ENCODE measurements around the gene ARHGDIB. TPM values are rescaled to one million over a fixed set of nuclear protein-coding genes. Genes with fewer than 3 reads are reported as not detected.

The ARHGDIB gene
- total RNA-seq, 1 donor from 2014 or later, result 1,194 TPM

DNA sequence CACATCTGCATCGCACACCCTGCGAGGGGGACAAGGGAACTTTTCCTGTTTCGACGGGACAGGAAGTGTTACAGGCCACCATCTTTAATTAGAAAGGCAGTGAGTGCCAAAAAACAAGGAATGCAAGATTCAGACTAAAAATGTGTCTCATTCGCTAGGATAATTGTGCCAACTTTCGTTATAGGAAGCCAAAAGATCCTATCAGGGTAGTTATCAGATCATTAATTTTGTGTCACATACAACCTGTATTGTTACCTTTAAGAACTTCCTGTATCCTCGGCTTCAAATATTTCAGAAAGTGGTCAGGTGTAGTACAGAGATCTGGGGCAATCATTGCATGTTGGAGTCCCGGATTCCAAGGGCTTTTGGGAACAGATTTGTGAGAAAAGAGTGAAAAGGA lies 56.5 kb downstream of the ARHGDIB start:
- intact Hi-C loops (cut with micrococcal nuclease), result no loop called here

DNA sequence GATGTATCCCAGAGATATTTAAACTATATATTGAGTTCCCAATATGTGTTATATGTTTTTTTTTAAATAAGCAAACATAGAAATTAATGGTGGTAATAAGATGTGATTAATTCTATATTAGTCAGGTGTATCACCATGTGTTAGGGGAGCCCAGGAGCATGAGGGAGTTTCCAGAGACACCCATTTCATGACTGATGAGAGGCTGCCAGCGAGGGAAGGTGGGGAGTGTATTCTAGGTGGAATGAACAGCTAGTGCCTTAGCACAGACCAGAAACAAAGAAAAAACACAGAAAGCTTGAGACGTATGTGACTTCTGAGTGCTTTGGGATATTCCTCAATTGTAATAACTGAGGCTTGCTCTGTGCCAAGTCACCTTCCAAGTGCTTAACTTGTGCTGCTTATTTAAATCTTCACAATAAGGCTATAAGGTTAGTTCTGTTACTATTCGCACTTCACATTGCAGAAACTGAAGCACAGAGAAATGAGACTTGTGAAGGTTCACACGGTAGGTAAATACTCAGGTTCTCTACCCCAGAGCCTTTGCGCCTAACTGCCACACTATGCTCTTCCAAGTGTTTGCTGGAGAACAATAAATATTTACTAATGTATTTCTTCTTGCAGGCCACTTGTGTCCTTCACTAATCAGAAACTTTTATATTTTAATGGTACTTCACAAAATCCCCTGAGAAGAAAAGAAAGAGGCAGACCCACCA lies 57.9 kb downstream of the ARHGDIB start:
- intact Hi-C loops (cut with micrococcal nuclease), result no loop called here

DNA sequence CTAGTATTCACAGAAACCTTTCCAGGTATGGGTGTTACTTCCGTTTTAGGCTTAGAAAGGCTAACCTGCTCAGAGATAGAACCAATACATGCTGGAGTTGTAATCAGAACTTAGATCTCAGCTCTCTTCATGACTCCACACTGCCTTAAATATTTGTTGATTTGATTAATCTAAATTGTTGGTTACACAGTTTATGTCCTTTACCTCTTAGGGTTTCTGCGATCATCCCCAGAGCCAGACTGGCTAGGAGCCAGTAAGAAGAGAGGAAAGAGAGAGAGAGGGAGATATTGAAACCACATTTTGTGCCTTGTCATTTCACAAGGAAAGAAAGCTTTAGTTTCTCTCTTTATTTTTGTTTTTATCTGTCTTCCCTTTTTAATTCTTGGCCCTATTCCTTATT lies 58.9 kb downstream of the ARHGDIB start:
- intact Hi-C loops (cut with micrococcal nuclease), result no loop called here

DNA sequence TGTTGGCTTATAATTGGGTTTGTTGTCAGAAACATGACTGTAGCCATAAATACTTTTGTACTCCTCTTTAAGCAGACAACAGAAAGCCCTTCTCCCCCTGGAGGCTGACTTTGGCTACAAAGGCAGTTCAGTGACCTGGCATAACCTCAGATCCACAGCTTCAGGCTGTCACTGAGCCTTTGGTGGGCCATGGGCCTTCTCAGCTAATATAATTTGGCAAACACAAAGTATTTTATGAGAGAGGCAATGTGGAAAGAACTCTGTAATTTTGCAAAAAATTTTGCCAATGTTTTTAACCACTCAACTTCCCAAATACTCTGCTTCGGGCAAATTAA lies 60.2 kb downstream of the ARHGDIB start:
- intact Hi-C loops (cut with micrococcal nuclease), result no loop called here

DNA sequence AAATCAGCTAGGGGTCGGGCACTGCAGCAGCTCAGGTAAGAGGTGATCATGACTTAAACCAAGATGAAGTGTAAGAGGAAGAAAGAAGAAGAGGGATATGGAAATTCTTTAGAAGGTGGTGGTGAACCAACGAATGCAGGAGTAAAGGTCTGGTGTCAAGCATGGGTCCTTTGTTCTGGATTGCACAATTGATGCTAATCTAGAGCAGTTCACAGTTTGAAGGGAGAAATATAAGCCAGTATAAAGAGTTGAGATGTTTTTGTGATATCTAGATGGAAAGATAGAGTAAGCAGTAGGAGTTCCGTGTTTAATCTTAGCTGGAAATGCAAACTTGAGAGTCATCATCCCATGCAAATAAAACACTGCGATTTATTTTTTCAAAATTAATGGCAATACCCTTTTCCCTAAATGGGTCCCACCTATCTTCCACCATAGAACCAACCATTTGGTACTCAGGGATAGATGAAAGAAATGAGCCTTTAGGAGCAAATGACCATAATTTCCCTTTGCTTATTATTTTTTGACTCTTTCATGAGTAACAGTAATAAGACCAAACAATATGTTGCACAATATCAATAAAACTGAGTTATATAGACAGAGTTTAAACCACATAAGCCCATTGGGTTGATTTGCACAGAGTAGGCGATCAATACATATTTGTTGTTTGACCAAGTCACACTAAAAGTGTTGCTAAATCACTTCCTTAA lies 60.7 kb downstream of the ARHGDIB start:
- intact Hi-C loops (cut with micrococcal nuclease), result no loop called here

DNA sequence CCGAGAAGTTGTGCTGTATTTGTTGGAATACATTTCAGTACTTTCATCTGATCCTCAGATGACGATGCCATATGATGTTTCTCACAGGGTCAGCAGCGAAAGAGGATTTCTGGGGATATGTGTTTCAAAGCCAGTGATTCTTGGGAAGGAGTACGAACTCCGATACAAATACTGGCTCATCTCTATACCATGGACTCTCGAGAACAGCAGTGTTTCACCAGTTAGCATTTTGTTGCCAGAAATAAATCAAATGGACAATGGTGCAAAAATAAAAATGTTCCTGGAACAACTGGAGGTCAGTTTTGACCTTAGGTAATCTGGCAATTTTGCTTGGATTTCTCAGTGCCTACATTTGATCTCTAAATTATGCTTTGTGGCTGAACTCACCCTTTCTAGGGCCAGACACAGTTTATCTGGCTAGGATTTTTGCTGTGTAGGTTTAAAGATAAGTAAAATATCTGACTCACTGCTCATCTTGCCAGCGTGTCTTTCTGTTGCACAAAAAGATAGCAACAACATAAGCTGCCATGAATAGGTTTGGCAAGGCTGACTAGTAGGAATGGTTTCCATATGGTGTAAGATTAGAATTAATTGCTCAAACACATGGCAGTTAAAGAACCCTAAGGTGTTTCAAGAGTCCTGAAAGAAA lies 64.8 kb downstream of the ARHGDIB start:
- intact Hi-C loops (cut with micrococcal nuclease), result no loop called here

DNA sequence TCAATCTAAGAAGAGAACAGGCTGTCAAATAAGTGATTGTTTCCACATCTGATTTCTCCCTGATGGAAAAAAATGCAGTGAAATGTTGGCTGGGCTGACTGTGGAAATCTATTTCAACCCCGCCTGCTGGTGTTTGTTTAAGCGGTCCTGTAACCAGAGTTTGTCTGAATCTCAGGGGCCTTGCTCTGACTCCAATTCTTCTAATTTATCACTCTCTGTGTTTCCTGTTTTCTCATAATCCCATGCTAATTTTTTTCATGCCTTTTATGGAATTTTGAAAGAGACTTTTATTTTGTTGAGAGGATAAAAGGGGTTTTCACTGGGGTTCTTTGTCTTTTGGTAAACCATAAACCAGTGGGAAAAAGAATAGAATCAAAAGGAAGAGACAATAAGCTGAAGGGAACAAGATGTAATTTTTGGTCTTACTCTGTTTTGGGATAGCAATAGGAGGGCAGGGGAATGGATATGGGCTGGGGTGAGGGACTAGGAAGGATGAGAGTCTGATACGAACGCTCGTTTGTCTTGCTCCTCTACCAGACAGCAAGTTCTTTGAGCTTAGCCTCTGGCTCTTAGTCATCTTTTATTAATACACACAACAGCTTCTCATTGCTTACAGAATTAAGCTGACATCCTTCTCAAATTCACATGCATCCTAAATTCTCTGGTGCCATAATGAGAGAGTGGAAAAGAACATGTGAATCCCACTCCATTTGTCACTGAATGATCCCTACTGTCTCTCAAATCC lies 67.7 kb downstream of the ARHGDIB start:
- intact Hi-C loops (cut with micrococcal nuclease), result no loop called here

DNA sequence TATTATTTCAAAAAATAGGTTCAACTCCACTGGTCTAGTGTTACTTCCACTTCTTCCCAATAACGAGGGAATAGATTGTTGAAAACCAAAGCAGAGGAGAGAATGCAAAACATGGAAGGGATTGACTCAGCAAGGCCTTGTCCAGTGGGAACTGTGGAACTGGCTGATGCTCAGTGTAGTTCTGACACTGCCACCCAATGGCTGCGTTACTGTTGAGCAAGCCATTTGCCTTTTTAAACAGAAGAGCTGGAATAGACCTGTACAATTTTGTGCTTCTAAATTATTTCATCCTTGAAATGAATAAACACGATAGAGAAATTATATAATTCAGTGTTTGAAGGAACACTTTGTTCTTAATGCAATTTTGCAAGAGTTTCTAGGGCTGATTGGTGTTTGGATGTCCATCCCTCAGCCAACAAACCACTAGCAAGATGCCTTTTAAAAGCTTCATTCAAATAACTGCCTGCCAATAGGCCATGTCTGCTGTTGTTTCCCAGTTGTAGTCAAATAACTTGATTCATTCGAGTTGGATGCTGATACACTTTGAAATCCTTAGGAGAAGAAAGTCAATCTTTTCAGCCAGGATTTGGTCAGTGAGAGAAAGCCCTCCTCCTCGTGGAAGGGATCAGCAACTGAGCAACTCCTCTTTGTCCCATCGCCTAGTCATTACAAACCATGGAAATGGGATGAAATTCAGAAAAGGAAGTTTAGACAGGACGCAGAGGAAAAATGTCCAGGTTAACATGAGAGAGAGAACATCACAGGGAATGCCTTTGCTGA lies 68.5 kb downstream of the ARHGDIB start:
- intact Hi-C loops (cut with micrococcal nuclease), result no loop called here

Other genes with a start within 250 kb of the ARHGDIB start
- 86.5 and 93.6 TPM in 2 replicates for gene WBP11, start 158.1 kb downstream of the ARHGDIB start, total RNA-seq
- gene C12orf60, start 157.9 kb downstream of the ARHGDIB start, total RNA-seq, result 1.2 and 1.8 TPM in 2 replicates
- gene SMCO3, start 147.4 kb downstream of the ARHGDIB start, total RNA-seq, result not detected in 2 replicates
- not detected in 2 replicates for gene ART4, start 118.1 kb downstream of the ARHGDIB start, total RNA-seq
- 0.25 TPM in 1 of 2 replicates, not detected in the other for gene MGP, start 75.7 kb downstream of the ARHGDIB start, total RNA-seq
- 10.5 and 11.9 TPM in 2 replicates for gene ERP27, start 23.1 kb downstream of the ARHGDIB start, total RNA-seq
- gene PDE6H, start 11.4 kb upstream of the ARHGDIB start, total RNA-seq, result not detected in 2 replicates

Measured in T-helper 1 cell treated with Interleukin-12 subunit alpha and Interleukin-12 subunit beta and Interleukin-4 antibody, amounts not matched to agents 30 ng/mL and 1 ng/mL, for 36 hours (primary cell).